ENCODE measurements around the gene CYP3A7. TPM values are rescaled to one million over a fixed set of nuclear protein-coding genes. Genes with fewer than 3 reads are reported as not detected.
"Not testable (repeated sequence)": the region's sequence is repeated elsewhere in the genome, so short reads cannot be mapped to it uniquely, and the experiment has no call there.

The CYP3A7 gene
- total RNA-seq, 1 experiment from 2014 or later = not detected

- H3K4me1 Mint-ChIP-seq (ENCODE audit: low read depth, unreplicated experiment) = peaks cover 33% of the 10 kb centered on the region
- H3K4me1 ChIP-seq = peaks cover 38% of the 10 kb centered on the region
- H3K9me3 Mint-ChIP-seq (ENCODE audit: unreplicated experiment) = peaks cover 18% of the 10 kb centered on the region
- BruUV-seq (replicated peaks); H3K27me3 ChIP-seq (replicated peaks; ENCODE audit: control insufficient read depth, insufficient read depth, low read length); CTCF ChIA-PET; H3K36me3 Mint-ChIP-seq (ENCODE audit: insufficient read depth, unreplicated experiment); POLR2A ChIA-PET; H3K4me3 ChIP-seq (ENCODE audit: low read depth, low read length); H3K27me3 Mint-ChIP-seq (ENCODE audit: insufficient read depth, unreplicated experiment); H3K27ac Mint-ChIP-seq (ENCODE audit: unreplicated experiment); H3K4me3 Mint-ChIP-seq (ENCODE audit: unreplicated experiment); H3K9me3 ChIP-seq; H3K36me3 ChIP-seq (ENCODE audit: control insufficient read depth, insufficient read depth, low read length); DNase-seq: not testable (repeated sequence)
- intact Hi-C loops (cut with micrococcal nuclease; ENCODE audit: unreplicated experiment) = loop anchor here (5.0 to 10.0 kb wide), 3 partner anchors 36 to 187 kb away; partner anchors contain the start of genes ZKSCAN5 and ZNF394
Measured at GRCh38 chr7:99691658-99692057, 43.3 kb downstream of the CYP3A7 start.

GRCh38 chr7:99690918-99691317 lies 44.1 kb downstream of the CYP3A7 start:
- BruUV-seq (replicated peaks); DNase-seq; CTCF ChIA-PET; H3K36me3 Mint-ChIP-seq (ENCODE audit: insufficient read depth, unreplicated experiment); H3K27me3 Mint-ChIP-seq (ENCODE audit: insufficient read depth, unreplicated experiment); POLR2A ChIA-PET; H3K4me3 ChIP-seq (ENCODE audit: low read depth, low read length); H3K27me3 ChIP-seq (replicated peaks; ENCODE audit: control insufficient read depth, insufficient read depth, low read length); H3K9me3 ChIP-seq; H3K4me3 Mint-ChIP-seq (ENCODE audit: unreplicated experiment); H3K36me3 ChIP-seq (ENCODE audit: control insufficient read depth, insufficient read depth, low read length); H3K27ac Mint-ChIP-seq (ENCODE audit: unreplicated experiment): not testable (repeated sequence)
- intact Hi-C loops (cut with micrococcal nuclease; ENCODE audit: unreplicated experiment) = loop anchor here (5.0 to 10.0 kb wide), 3 partner anchors 36 to 186 kb away; partner anchors contain the start of genes ZKSCAN5 and ZNF394
- Mint-ChIP-seq H3K9me3 (ENCODE audit: unreplicated experiment) (peaks cover 18% of the 10 kb centered on the region), H3K4me1 (ENCODE audit: low read depth, unreplicated experiment) (peaks cover 33% of the 10 kb centered on the region)
- peaks cover 42% of the 10 kb centered on the region for H3K4me1 ChIP-seq

- H3K4me1 ChIP-seq; intact Hi-C loops (cut with micrococcal nuclease; ENCODE audit: unreplicated experiment); H3K36me3 ChIP-seq (ENCODE audit: control insufficient read depth, insufficient read depth, low read length); H3K4me3 Mint-ChIP-seq (ENCODE audit: unreplicated experiment); H3K27me3 Mint-ChIP-seq (ENCODE audit: insufficient read depth, unreplicated experiment); H3K36me3 Mint-ChIP-seq (ENCODE audit: insufficient read depth, unreplicated experiment); CTCF ChIA-PET; H3K9me3 ChIP-seq; H3K27me3 ChIP-seq (replicated peaks; ENCODE audit: control insufficient read depth, insufficient read depth, low read length); H3K4me1 Mint-ChIP-seq (ENCODE audit: low read depth, unreplicated experiment); H3K4me3 ChIP-seq (ENCODE audit: low read depth, low read length); BruUV-seq (replicated peaks): not testable (repeated sequence)
- peak; percentile 53 to 66 for DNase-seq
- H3K9me3 Mint-ChIP-seq (ENCODE audit: unreplicated experiment) = peaks cover 32% of the 10 kb centered on the region
- POLR2A ChIA-PET = interaction anchor here (0.7 kb wide), 1 partner anchor 151 kb away, joined by 3 read pairs; no protein-coding TSS in a partner anchor
- peak overlapping the region; percentile 42 for H3K27ac Mint-ChIP-seq (ENCODE audit: unreplicated experiment)
Measured at GRCh38 chr7:99685871-99686608, 49.0 kb downstream of the CYP3A7 start.

GRCh38 chr7:99685129-99685758 lies 49.8 kb downstream of the CYP3A7 start:
- CTCF ChIA-PET = no interaction called here
- intact Hi-C loops (cut with micrococcal nuclease; ENCODE audit: unreplicated experiment) = no loop called here

More at GRCh38 chr7:99685129-99685758, 49.8 kb downstream of the CYP3A7 start:
- no peaks in the 10 kb centered on the region for H3K27me3 ChIP-seq (replicated peaks; ENCODE audit: control insufficient read depth, insufficient read depth, low read length)
- peaks cover 32% of the 10 kb centered on the region for H3K9me3 Mint-ChIP-seq (ENCODE audit: unreplicated experiment)
- H3K9me3 ChIP-seq = 0 out of 2 replicates have a peak, but pooled peaks cover 4% of the 10 kb centered on the region
- POLR2A ChIA-PET = no interaction called here
- H3K4me1 ChIP-seq = peaks cover 7% of the 10 kb centered on the region; the same call in 1 of the 2 replicates
- H3K4me3 Mint-ChIP-seq (ENCODE audit: unreplicated experiment) = no peak overlapping the region
- DNase-seq = no peak
- no peak overlapping the region for H3K27ac Mint-ChIP-seq (ENCODE audit: unreplicated experiment)
- BruUV-seq (replicated peaks) = no TSS peak
- H3K4me3 ChIP-seq (ENCODE audit: low read depth, low read length) = no peak overlapping the region
- H3K27me3 Mint-ChIP-seq (ENCODE audit: insufficient read depth, unreplicated experiment) = no peaks in the 10 kb centered on the region
- peaks cover 3% of the 10 kb centered on the region for H3K4me1 Mint-ChIP-seq (ENCODE audit: low read depth, unreplicated experiment)
- TF ChIP-seq CTCF (IDR thresholded peaks at IDR 0.05; ENCODE audit: insufficient read depth in 1 of 2, low read depth in 1 of 2, low read length in 1 of 2, severe bottlenecking in 1 of 2, unreplicated experiment in 1 of 2) = no peak
- peaks cover 5% of the 10 kb centered on the region for H3K36me3 Mint-ChIP-seq (ENCODE audit: insufficient read depth, unreplicated experiment)
- H3K36me3 ChIP-seq (ENCODE audit: control insufficient read depth, insufficient read depth, low read length) = no peaks in the 10 kb centered on the region

Data from Caco-2 (cell line).